Prostate gland (tissue), 2 donors: ENCODE data around the gene HEG1.

Experiments used
- POLR2A ChIP-seq: fragments of 450-650 bp; IDR thresholded peaks from one replicate; pipeline ENCODE4 v1.6.1; 2016; ENCODE audit warnings: antibody characterized with exemption, mild to moderate bottlenecking
- TF ChIP-seq, protein P1 (sequence below), 4 experiments: fragments of 200-600 bp in 2 of 4; fragments of 450-650 bp in 2 of 4; sonication (generic) in 2 of 4; IDR thresholded peaks; 1 replicate in 3 of 4; 2 replicates in 1 of 4; pipeline ENCODE4 v1.5.1; 2016 to 2019; ENCODE audit warnings: antibody characterized with exemption in 4 of 4, mild to moderate bottlenecking in 2 of 4, moderate library complexity in 2 of 4

DNA sequence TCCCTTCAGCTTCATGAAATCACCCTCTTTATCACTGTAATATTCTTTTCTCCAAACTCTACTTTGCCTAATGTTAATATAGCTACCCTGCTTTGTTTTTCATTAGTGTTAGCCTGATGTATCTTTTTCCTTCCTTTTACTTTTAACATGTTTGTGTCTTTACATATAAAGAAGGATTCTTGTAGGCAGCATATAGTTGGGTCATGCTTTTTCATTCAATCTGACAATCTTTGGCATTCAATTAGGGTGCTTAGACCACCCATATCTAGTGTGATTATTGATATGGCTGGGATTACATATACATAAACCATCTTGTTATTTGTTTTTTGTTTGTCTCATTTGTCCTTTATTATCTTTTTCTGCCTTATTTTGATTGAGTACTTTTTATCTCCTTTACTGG lies 34.9 kb upstream of the HEG1 start:
- TF ChIP-seq POLR2A = no peak
- TF ChIP-seq, protein P1, sequence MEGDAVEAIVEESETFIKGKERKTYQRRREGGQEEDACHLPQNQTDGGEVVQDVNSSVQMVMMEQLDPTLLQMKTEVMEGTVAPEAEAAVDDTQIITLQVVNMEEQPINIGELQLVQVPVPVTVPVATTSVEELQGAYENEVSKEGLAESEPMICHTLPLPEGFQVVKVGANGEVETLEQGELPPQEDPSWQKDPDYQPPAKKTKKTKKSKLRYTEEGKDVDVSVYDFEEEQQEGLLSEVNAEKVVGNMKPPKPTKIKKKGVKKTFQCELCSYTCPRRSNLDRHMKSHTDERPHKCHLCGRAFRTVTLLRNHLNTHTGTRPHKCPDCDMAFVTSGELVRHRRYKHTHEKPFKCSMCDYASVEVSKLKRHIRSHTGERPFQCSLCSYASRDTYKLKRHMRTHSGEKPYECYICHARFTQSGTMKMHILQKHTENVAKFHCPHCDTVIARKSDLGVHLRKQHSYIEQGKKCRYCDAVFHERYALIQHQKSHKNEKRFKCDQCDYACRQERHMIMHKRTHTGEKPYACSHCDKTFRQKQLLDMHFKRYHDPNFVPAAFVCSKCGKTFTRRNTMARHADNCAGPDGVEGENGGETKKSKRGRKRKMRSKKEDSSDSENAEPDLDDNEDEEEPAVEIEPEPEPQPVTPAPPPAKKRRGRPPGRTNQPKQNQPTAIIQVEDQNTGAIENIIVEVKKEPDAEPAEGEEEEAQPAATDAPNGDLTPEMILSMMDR (IDR thresholded peaks at IDR 0.05) = no peak
